ENCODE measurements around the gene CHAF1B.
A peak's percentile ranks its signal among the peaks of the same experiment; 100 is the strongest.
"Not testable (repeated sequence)": the region's sequence is repeated elsewhere in the genome, so short reads cannot be mapped to it uniquely, and the experiment has no call there.

Gene CHAF1B

GRCh38 chr21:36391649-36392048 lies 6.5 kb downstream of the CHAF1B start:
- DNase-seq = not testable (repeated sequence)

- no peak for DNase-seq
Measured at GRCh38 chr21:36395353-36396111, 10.3 kb downstream of the CHAF1B start.

- no peak for DNase-seq
Measured at GRCh38 chr21:36396325-36396724, 11.1 kb downstream of the CHAF1B start.

- no peak for DNase-seq
Measured at GRCh38 chr21:36396971-36397370, 11.8 kb downstream of the CHAF1B start.

DNA sequence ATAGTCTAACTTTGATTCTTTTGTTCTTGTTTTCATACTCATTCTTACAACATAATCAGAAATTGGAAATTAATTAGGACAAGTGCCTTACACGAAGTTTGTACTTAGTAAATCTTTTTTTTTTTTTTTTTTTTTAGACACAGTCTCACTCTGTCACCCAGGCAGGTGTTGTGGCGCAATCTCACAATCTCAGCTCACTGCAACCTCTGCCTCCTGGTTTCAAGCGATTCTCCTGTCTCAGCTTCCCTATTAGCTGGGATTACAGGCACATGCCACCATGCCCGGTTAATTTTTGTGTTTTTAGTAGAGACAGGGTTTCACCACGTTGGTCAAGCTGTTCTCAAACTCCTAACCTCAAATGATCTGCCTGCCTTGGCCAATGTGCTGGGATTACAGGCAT lies 12.4 kb downstream of the CHAF1B start:
- no peak for DNase-seq

GRCh38 chr21:36399736-36400135 lies 14.5 kb downstream of the CHAF1B start:
- not testable (repeated sequence) for DNase-seq

- no peak for DNase-seq
Measured at GRCh38 chr21:36400719-36401118, 15.5 kb downstream of the CHAF1B start.

GRCh38 chr21:36402339-36402738 lies 17.1 kb downstream of the CHAF1B start:
- no peak for DNase-seq

GRCh38 chr21:36403713-36404112 lies 18.5 kb downstream of the CHAF1B start:
- DNase-seq = no peak

DNA sequence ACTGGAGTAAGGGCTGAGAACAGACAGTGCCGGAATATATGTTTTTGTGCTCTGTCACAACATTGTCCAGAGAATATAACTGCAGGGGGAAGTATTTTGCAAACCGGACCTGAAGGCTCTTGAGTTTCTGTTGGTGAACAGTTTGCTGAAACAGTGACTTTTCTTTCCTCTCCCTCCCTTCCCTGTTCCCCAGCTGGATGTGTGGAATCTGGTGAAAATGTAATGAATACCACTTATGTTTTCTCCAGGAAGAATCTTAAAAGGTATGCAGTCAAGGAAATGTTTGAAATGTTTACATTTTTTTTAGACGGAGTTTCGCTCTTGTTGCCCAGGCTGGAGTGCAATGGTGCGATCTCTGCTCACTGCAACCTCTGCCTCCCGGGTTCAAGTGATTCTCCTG lies 23.4 kb downstream of the CHAF1B start:
- DNase-seq = no peak

DNA sequence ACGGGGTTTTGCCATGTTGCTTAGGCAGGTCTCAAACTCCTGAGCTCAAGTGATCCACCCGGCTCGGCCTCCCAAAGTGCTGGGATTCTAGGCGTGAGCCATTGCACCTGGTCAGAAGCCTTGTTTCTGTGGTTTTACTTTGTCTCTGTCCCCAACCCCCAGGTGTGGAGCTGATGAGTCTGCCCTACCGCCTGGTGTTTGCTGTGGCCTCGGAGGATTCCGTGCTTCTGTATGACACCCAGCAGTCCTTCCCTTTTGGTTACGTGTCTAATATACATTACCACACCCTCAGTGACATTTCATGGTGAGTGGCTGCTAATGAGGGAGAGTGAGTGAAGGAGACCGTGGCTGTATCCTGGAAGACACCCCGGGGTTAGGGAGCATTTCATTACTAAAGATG lies 26.1 kb downstream of the CHAF1B start:
- no peak for DNase-seq

GRCh38 chr21:36412916-36413315 lies 27.7 kb downstream of the CHAF1B start:
- no peak for DNase-seq

DNA sequence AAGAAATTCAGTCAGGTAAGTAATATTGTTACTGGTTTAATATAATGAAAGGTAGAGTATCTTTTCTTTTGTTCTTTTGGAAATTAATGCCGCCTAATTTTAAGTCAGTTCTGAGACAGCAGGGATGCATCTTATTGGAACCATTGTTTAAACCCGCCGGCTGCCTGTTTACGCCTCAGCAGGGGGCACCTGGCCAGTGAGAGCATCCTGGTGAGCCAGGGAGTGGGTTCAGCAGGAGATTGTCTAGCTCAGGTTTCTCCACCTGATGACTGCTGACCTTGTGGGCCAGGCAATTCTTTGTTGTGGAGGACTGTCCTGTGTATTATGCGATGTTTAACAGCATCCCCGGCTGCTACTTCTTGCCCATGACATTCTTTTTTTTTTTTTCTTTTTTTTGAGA lies 30.2 kb downstream of the CHAF1B start:
- DNase-seq = no peak

GRCh38 chr21:36419241-36419640 lies 34.0 kb downstream of the CHAF1B start:
- DNase-seq = no peak

GRCh38 chr21:36419996-36420395 lies 34.8 kb downstream of the CHAF1B start:
- peak; percentile 31 for DNase-seq

DNA sequence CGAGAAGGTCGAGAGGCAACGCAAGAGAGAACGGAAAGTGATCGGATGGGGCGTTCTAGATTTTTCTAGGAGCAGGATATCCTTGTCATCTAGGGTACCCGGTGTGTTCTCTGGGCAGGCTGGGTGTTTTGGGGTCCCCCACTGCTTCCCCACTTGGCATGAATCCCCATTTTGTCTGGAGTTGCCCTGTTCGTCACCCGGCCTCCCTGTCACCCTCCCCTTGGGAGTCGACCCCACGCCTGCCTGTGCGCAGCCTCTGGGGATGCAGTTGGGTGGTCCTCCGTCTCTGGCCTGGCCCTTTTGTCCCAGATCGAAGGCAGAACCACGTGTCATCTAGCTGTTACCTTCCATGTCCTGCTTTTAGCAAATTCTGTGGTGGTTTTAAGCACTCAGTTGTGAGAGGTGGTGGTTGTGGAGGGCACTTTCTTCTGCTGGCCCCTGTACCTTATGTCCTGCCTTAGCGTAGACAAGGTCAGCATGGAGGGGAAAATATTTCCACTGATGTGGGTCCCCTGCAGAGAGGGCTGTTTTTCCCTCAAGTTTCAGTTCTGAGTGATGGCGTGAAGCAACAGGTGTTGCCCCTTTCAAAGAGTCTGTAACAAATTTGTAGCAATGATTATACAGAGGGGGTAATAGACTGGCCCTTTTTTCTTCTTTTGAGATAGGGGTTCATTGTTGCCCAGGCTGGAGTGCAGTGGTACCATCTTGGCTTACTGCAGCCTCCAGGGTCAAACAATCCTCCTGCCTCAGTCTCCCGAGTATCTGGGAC lies 35.6 kb downstream of the CHAF1B start:
- DNase-seq = no peak

DNA sequence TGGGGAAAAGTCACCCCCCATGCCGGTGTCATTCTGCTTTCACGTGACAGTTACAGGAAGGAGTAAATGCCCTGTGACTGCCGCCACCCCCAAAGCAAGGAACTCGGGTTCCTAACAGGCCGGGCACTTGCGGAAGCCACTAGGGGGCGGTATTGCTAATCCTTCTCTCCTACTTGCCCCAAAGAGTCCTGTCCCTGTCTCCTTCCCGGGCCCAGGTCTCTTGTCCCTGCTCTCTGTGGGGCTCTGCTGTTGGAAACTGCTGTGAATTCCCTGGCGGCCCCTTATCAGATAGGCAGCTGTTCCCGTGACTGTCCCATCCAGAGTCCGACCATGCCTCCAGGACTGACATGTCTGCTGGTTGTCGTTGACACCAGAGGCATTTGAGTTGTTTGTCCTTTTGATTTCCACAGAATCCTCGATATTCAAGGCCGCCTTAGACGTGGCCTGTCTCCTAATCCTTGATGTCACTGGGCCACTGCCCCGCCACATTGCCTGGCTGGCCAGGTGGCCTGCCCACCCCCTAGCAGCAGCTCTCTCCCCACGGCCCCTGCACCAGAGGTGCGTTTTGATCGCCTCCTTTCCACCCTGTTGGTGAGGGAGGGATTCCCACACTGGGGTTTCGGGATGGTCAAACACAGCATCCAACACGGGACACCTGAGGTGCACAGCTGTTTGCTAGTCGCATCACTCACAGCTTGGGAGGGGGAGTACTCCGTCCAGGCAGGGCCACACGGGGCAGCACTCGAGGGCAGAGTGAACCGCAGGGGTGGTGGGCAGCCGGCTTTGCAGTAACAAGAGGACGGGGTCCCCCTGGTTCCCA lies 37.3 kb downstream of the CHAF1B start:
- peak; percentile 5 for DNase-seq

- no peak for DNase-seq
Measured at GRCh38 chr21:36423771-36424433, 38.7 kb downstream of the CHAF1B start.

- DNase-seq = no peak
Measured at GRCh38 chr21:36424592-36424991, 39.4 kb downstream of the CHAF1B start.

- no peak for DNase-seq
Measured at GRCh38 chr21:36425286-36425685, 40.1 kb downstream of the CHAF1B start.

GRCh38 chr21:36427502-36427901 lies 42.3 kb downstream of the CHAF1B start:
- no peak for DNase-seq

GRCh38 chr21:36428761-36429432 lies 43.7 kb downstream of the CHAF1B start:
- DNase-seq = no peak

All from CD4-positive, alpha-beta T cell treated with Interleukin-10 for 1 hour (primary cell).